GM19351 (cell line): ENCODE data around the gene ASIC3.
"Not testable (repeated sequence)": the region's sequence is repeated elsewhere in the genome, so short reads cannot be mapped to it uniquely, and the experiment has no call there.

ENCODE experiments used
- ATAC-seq: cut with Tn5 transposase; IDR thresholded peaks from one replicate; pipeline ENCODE4 v1.9.1; 2021; ENCODE audit warnings: mild to moderate bottlenecking, moderate library complexity; ENCODE audit not compliant: unreplicated experiment

Gene ASIC3

GRCh38 chr7:151047976-151048815 lies at the start of gene ASIC3:
TSS of gene ASIC3 (plus strand) at chr7:151048531. CDS start at chr7:151048886, 355 bp downstream.
- no peak for ATAC-seq

DNA sequence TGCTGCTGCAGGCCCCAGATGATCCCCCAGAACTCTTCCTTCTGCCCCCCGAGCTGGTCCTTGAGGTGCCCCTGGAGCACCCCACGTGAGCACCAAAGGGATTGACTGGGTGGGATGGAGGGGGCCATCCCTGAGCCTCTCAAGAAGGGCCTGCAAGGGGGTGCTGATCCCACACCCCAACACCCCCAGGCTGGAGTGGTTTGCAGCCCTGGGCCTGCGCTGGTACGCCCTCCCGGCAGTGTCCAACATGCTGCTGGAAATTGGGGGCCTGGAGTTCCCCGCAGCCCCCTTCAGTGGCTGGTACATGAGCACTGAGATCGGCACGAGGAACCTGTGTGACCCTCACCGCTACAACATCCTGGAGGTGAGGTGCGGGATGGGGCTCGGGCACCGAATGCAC lies 49.3 kb upstream of the ASIC3 start:
- no peak for ATAC-seq

DNA sequence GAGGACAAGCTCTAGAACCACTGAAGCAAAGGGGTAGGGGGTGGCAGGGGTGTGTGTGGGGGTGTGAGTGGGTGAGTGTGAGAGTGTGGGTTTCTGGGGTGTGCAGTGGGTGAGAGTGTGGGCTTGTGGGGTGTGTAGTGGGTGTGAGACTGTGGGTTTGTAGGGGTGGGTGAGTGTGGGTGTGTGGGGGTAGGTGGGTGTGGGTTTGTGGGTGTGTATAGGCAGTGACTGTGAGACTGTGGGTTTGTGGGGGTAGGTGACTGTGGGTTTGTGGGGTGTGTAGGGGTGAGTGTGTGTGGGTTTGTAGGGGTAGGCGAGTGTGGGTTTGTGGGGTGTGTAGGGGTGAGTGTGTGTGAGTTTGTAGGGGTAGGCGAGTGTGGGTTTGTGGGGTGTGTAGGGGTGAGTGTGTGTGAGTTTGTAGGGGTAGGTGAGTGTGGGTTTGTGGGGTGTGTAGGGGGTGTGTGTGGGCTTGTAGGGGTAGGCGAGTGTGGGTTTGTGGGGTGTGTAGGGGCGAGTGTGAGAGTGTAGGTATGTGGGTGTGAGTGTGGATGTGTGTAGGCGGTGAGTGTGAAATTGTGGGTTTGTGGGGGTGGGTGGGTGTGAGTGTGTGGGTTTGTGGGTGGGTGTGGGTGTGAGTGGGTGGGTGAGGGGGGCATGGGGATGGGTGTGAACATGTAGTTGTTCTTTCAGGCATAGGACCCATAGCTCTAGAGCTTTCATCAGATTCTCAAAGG lies 48.7 kb upstream of the ASIC3 start:
- ATAC-seq: no peak

DNA sequence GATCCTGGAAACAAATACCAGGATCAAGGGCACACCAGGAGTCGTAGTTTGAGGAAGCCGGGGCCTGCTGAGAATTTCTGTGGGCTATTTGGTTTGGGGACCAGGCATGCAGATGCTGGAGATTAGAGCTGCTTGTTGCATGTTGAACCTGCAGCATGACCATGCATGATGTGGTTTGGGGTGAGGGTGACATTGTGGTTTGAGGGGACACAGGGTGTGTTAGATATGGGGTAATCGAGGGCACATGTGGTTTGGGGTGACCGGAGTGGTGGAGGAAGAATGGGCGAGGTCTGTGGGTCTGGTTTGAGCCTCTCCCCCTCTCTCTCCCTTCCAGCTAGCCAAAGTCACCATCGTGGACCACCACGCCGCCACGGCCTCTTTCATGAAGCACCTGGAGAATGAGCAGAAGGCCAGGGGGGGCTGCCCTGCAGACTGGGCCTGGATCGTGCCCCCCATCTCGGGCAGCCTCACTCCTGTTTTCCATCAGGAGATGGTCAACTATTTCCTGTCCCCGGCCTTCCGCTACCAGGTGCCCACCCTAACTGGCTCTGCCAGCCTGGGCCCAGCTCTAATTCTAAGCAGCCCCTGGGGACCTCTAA lies 47.3 kb upstream of the ASIC3 start:
- no peak for ATAC-seq

DNA sequence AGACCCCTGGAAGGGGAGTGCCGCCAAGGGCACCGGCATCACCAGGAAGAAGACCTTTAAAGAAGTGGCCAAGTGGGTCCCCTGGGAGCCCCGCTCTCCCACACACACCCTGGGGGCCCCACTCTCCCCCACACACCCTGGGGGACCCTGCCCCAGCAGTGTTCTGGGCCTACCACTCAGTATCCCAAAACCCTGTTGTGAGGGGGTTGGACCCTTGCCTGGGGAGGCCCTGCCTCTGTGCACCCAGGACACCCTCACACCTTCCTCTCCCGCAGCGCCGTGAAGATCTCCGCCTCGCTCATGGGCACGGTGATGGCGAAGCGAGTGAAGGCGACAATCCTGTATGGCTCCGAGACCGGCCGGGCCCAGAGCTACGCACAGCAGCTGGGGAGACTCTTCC lies 46.8 kb upstream of the ASIC3 start:
- ATAC-seq: no peak

DNA sequence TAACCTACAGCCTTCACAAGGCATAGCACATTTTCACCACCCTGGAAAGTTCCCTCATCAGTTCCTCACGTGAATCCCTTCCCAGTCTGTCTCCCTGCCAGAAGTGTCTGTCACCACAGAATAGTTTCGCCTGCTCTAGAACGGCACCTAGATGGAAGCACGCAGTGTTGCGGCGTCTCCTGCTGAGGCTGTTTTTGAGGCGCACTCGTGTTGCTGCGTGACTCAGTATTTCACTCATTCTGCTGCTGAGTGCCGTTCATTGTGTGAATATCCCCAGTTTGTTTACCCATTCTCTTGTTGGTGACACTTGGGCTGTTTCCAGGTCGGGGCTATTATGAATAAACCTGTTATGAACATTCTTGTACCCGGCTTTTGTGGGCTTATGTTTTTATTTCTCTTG lies 44.8 kb upstream of the ASIC3 start:
- no peak for ATAC-seq

DNA sequence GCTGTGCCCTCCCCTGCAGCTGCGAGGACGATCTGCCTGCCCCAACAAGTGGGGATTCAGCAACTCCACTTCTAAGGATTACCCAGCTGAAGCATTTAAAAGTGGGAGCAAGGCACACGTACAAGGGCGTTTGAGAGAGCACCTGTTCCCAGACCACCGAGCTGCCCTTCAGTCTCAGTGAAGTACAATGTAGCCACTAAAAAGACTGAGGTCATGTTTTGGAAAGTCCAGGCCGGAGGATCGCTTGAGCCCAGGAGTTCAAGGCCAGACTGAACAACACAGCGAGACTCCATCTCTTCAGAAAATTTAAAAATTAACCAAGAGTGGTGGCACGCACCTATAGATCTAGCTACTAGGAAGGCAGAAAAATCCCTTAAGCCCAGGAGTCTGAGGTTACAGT lies 42.8 kb upstream of the ASIC3 start:
- ATAC-seq: no peak

DNA sequence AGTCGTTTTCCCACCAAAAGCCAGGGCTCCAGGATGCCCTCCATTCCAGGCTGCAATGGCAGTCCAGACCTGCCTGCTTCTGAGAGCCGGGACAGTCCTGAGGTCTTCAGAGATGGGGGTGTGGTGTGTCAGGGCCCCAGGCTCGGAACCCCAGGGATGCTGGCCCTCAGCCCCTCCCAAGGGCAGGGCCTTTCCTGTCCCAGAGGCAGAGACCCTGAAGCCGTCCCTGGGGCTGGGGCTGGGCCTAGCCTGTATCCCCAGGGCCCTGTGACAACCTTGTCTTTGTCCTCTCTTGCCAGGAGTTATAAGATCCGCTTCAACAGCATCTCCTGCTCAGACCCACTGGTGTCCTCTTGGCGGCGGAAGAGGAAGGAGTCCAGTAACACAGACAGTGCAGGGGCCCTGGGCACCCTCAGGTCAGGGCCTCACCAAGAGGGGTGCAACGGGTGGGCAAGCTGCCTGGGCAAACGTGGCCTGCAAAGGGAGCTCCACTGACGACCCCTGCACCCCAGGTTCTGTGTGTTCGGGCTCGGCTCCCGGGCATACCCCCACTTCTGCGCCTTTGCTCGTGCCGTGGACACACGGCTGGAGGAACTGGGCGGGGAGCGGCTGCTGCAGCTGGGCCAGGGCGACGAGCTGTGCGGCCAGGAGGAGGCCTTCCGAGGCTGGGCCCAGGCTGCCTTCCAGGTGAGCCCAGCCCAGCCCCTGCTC lies 41.6 kb upstream of the ASIC3 start:
- ATAC-seq: no peak

DNA sequence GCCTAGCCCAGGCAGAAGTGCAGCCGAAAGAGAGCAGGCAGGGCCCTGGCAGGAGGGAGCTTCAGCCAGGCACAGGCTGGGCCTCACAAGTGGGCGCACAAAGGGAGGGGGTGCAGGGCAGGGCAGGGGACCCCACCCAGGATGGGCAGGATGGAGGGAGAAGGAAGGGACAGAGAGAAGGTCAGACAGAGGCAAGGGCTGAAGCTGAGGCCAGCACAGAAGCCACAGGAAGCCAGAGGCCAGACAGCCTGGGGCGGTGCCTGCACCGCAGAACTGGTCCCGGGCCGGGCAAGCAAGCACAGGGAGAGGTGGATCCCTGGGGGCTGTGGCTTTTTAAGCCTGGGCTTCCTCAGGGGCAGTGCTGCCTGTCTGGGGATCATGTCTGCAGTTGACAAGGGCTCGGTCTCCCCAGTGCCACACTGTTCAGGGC lies 40.8 kb upstream of the ASIC3 start:
- ATAC-seq: no peak

GRCh38 chr7:151008143-151008510 lies 40.2 kb upstream of the ASIC3 start:
- ATAC-seq: no peak

DNA sequence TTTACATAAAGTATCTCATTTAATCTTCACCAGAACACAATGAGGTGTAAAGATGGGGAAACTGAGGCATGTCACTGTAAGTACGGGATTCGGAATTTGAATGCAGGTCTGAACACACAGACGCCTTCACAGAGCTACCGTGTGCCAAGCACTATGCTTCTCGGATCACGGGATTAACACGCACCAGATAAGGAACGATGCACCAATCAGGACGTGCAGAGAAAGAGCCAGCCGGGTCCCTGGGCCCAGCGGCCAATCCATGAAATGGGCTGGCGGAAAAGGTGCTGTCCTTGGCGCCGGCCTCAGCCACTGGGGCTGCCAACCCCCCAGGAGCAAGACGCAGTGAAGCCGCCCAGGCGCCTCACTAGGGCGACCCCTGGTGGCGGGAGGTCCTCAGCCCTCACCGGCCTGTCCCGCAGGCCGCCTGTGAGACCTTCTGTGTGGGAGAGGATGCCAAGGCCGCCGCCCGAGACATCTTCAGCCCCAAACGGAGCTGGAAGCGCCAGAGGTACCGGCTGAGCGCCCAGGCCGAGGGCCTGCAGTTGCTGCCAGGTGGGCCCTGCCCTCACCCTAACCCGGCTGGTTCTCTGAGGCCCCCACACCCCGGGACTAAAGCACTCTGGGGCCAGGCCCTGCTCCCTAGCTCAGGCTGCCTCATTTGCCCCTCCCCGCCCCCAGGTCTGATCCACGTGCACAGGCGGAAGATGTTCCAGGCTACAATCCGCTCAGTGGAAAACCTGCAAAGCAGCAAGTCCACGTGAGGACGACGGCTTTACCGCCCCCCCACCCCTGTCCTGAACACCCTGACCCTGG lies 39.6 kb upstream of the ASIC3 start:
- ATAC-seq: peak; percentile 85

DNA sequence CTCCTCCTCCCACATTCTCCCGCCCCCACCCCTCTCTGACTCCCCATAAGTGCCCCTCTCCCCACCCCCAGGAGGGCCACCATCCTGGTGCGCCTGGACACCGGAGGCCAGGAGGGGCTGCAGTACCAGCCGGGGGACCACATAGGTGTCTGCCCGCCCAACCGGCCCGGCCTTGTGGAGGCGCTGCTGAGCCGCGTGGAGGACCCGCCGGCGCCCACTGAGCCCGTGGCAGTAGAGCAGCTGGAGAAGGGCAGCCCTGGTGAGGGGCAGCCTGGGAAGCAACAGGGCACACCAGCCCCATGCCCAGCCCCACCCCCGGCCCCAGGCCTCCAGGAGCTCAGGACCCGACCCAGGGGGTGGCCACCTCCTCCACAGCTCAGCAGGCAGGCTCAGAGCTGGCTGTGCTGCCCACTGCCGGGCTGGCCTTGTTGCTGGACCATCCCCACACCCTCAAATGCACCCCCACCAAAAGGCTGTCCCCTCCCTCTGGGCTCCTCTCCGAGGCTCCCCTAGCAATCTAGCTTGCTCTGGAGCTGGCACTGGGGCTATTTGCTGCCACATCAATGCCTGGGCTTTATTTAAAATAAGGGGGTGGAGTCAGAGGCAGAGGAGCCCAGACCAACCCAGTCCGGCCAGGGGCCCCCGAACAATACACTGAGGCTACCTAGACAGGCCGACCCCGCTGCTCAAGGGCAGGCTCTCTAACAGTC lies 38.8 kb upstream of the ASIC3 start:
- no peak for ATAC-seq

GRCh38 chr7:151010037-151010306 lies 38.4 kb upstream of the ASIC3 start:
- ATAC-seq: no peak

GRCh38 chr7:151010307-151011096 lies 37.8 kb upstream of the ASIC3 start:
- no peak for ATAC-seq

GRCh38 chr7:151011097-151011409 lies 37.3 kb upstream of the ASIC3 start:
- no peak for ATAC-seq

DNA sequence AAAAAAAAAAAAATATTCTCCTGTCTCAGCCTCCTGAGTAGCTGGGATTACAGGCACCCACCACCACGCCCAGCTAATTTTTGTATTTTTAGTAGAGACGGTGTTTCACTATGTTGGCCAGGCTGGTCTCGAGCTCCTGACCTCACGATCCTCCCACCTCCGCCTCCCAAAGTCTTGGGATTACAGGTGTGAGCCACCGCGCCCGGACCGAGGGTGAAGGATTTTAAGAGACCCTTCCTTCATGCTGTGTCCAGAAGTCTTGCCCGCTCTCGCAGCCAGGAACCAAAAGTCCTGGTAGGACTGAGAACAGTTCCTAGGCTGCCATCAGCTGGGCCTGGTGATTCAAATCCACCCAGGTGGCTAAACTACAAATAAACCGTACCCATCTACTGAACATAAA lies 36.7 kb upstream of the ASIC3 start:
- ATAC-seq: not testable (repeated sequence)

- no peak for ATAC-seq
These were observed 36.2 kb upstream of the ASIC3 start for GRCh38 chr7:151012031-151012692.

DNA sequence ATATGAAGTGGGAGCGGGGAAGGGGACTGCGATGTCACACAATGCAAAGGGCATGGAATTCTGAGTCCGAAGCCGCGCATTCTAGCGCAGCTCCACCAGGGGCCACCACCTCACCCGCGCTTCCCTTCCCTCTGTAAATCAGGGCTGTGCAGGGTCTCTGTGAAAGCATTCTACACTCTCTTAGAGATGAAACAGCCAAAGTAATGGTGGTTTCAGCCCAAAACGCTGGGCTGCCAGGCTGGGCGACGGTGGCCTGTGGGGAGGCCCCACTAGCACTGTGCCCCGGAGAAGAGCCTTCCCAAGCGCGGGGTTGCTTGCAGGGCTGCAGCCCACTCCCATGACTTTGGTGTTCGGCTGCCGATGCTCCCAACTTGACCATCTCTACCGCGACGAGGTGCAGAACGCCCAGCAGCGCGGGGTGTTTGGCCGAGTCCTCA lies 35.4 kb upstream of the ASIC3 start:
- ATAC-seq: no peak

- no peak for ATAC-seq
These were observed 35.0 kb upstream of the ASIC3 start for GRCh38 chr7:151013356-151013732.
